ENCODE measurements around the gene DUSP5.

The DUSP5 gene

GRCh38 chr10:110486680-110487410 lies 10.9 kb upstream of the DUSP5 start (continued):
- TF ChIP-seq ZNF610 (tag by site-specific recombination; IDR thresholded peaks at IDR 0.05; ENCODE audit: borderline replicate concordance) (no peak), ZNF174 (tag by site-specific recombination; IDR thresholded peaks at IDR 0.05) (no peak)

- ChIA-PET POLR2A (interaction anchor here (0.7 to 0.9 kb wide), 2 partner anchors 9 to 458 kb away, joined by 3 to 4 read pairs; no protein-coding TSS in a partner anchor), CTCF (interaction anchor here (0.5 to 1.1 kb wide), 3 partner anchors 13 to 164 kb away, joined by 3 to 5 read pairs (median 4); no protein-coding TSS in a partner anchor)
- H3K36me3 ChIP-seq (ENCODE audit: control insufficient read depth in 2 of 2, insufficient read depth in 1 of 2, low read length in 2 of 2): no peaks in the 10 kb centered on the region
- H3K4me3 ChIP-seq (ENCODE audit: low read depth, low read length): no peak overlapping the region
- H3K27ac ChIP-seq (ENCODE audit: extremely low read depth, low read depth, low read length): no peak overlapping the region
- H3K9me3 ChIP-seq (ENCODE audit: control insufficient read depth, insufficient read depth, low read depth, low read length): no peaks in the 10 kb centered on the region
- TF ChIP-seq ZNF114 (tag by site-specific recombination; IDR thresholded peaks at IDR 0.05): no peak
- TF ChIP-seq, protein P1, sequence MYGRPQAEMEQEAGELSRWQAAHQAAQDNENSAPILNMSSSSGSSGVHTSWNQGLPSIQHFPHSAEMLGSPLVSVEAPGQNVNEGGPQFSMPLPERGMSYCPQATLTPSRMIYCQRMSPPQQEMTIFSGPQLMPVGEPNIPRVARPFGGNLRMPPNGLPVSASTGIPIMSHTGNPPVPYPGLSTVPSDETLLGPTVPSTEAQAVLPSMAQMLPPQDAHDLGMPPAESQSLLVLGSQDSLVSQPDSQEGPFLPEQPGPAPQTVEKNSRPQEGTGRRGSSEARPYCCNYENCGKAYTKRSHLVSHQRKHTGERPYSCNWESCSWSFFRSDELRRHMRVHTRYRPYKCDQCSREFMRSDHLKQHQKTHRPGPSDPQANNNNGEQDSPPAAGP (tag by site-specific recombination; IDR thresholded peaks at IDR 0.05): peak; percentile 92
- TF ChIP-seq SP7 (tag by site-specific recombination; IDR thresholded peaks at IDR 0.05): 0 out of 2 replicates have a peak, but pooled peaks have one; percentile 14
- TF ChIP-seq ZNF341 (tag by site-specific recombination; IDR thresholded peaks at IDR 0.05; ENCODE audit: low read depth): 0 out of 2 replicates have a peak, but pooled peaks have one; percentile 11
- TF ChIP-seq WT1 (tag by site-specific recombination; IDR thresholded peaks at IDR 0.05): peak; percentile 80
- TF ChIP-seq IKZF3 (tag by site-specific recombination; IDR thresholded peaks at IDR 0.05): 0 out of 2 replicates have a peak, but pooled peaks have one; percentile 33
- TF ChIP-seq EGR2 (tag by site-specific recombination; IDR thresholded peaks at IDR 0.05; ENCODE audit: low read depth): peak; percentile 89
- TF ChIP-seq ZNF792 (tag by site-specific recombination; IDR thresholded peaks at IDR 0.05): 0 out of 2 replicates have a peak, but pooled peaks have one; percentile 42
- TF ChIP-seq, protein P2, sequence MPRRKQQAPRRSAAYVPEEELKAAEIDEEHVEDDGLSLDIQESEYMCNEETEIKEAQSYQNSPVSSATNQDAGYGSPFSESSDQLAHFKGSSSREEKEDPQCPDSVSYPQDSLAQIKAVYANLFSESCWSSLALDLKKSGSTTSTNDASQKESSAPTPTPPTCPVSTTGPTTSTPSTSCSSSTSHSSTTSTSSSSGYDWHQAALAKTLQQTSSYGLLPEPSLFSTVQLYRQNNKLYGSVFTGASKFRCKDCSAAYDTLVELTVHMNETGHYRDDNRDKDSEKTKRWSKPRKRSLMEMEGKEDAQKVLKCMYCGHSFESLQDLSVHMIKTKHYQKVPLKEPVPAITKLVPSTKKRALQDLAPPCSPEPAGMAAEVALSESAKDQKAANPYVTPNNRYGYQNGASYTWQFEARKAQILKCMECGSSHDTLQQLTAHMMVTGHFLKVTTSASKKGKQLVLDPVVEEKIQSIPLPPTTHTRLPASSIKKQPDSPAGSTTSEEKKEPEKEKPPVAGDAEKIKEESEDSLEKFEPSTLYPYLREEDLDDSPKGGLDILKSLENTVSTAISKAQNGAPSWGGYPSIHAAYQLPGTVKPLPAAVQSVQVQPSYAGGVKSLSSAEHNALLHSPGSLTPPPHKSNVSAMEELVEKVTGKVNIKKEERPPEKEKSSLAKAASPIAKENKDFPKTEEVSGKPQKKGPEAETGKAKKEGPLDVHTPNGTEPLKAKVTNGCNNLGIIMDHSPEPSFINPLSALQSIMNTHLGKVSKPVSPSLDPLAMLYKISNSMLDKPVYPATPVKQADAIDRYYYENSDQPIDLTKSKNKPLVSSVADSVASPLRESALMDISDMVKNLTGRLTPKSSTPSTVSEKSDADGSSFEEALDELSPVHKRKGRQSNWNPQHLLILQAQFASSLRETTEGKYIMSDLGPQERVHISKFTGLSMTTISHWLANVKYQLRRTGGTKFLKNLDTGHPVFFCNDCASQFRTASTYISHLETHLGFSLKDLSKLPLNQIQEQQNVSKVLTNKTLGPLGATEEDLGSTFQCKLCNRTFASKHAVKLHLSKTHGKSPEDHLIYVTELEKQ (tag by site-specific recombination; IDR thresholded peaks at IDR 0.05; ENCODE audit: borderline replicate concordance): no peak
- TF ChIP-seq ZFHX2 (tag by site-specific recombination; conservative IDR thresholded peaks at IDR 0.05): peak; percentile 76
- H3K4me1 ChIP-seq (ENCODE audit: control insufficient read depth, insufficient read depth, low read length): peaks cover 16% of the 10 kb centered on the region
Measured at GRCh38 chr10:110487411-110488331, 10.0 kb upstream of the DUSP5 start.

DNA sequence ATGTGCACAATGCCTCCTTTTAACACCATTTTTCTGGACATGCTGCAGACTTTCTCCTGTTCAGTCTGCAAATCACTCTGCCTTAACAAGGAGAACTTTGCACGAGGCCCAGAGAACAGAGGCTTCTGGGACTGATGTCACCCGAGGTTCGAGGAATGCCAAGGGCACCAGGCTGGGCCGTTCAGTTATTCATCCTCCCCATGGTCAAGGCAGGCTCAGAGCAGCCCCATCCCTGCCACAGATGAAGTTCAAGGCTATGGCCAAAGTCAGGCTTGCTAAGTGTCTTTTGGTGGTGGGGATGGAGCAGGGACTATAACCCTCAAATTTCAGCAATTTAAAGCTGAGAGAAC lies 9.4 kb upstream of the DUSP5 start:
- POLR2A ChIA-PET: no interaction called here
- no peaks in the 10 kb centered on the region for H3K9me3 ChIP-seq (ENCODE audit: control insufficient read depth, insufficient read depth, low read depth, low read length)
- no peaks in the 10 kb centered on the region for H3K36me3 ChIP-seq (ENCODE audit: control insufficient read depth in 2 of 2, insufficient read depth in 1 of 2, low read length in 2 of 2)
- H3K27ac ChIP-seq (ENCODE audit: extremely low read depth, low read depth, low read length): no peak overlapping the region
- H3K4me3 ChIP-seq (ENCODE audit: low read depth, low read length): no peak overlapping the region
- H3K4me1 ChIP-seq (ENCODE audit: control insufficient read depth, insufficient read depth, low read length): peaks cover 16% of the 10 kb centered on the region
- CTCF ChIA-PET: interaction anchor here (1.2 kb wide), 1 partner anchor 134 kb away, joined by 5 read pairs; no protein-coding TSS in a partner anchor
- TF ChIP-seq ZNF184 (tag by site-specific recombination; IDR thresholded peaks at IDR 0.05) (no peak), ZNF658 (tag by site-specific recombination; IDR thresholded peaks at IDR 0.05) (no peak), ZNF777 (tag by site-specific recombination; IDR thresholded peaks at IDR 0.05; ENCODE audit: borderline replicate concordance) (no peak), ZNF558 (tag by site-specific recombination; IDR thresholded peaks at IDR 0.05) (no peak), ZNF473 (tag by site-specific recombination; IDR thresholded peaks at IDR 0.05) (no peak), EGR2 (tag by site-specific recombination; IDR thresholded peaks at IDR 0.05; ENCODE audit: low read depth) (no peak), KLF8 (tag by site-specific recombination; IDR thresholded peaks at IDR 0.05) (no peak), ZNF707 (tag by site-specific recombination; IDR thresholded peaks at IDR 0.05) (no peak), ZNF341 (tag by site-specific recombination; IDR thresholded peaks at IDR 0.05; ENCODE audit: low read depth) (no peak), GFI1B (tag by site-specific recombination; IDR thresholded peaks at IDR 0.05) (no peak), ZNF664 (tag by site-specific recombination; IDR thresholded peaks at IDR 0.05) (no peak), ZNF394 (tag by site-specific recombination; IDR thresholded peaks at IDR 0.05; ENCODE audit: borderline replicate concordance) (no peak), ZNF112 (tag by site-specific recombination; IDR thresholded peaks at IDR 0.05) (no peak), FEZF1 (tag by site-specific recombination; IDR thresholded peaks at IDR 0.05) (no peak), ZNF140 (tag by site-specific recombination; IDR thresholded peaks at IDR 0.05) (no peak), ZNF585B (tag by site-specific recombination; IDR thresholded peaks at IDR 0.05) (no peak)
- TF ChIP-seq, protein P3, sequence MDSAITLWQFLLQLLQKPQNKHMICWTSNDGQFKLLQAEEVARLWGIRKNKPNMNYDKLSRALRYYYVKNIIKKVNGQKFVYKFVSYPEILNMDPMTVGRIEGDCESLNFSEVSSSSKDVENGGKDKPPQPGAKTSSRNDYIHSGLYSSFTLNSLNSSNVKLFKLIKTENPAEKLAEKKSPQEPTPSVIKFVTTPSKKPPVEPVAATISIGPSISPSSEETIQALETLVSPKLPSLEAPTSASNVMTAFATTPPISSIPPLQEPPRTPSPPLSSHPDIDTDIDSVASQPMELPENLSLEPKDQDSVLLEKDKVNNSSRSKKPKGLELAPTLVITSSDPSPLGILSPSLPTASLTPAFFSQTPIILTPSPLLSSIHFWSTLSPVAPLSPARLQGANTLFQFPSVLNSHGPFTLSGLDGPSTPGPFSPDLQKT (IDR thresholded peaks at IDR 0.05; ENCODE audit: borderline replicate concordance, low read depth, low read length): no peak
